ENCODE data around the gene TMBIM6. TPM values are rescaled to one million over a fixed set of nuclear protein-coding genes. Genes with fewer than 3 reads are reported as not detected.
A peak's percentile ranks its signal among the peaks of the same experiment; 100 is the strongest.
"Not testable (repeated sequence)": the region's sequence is repeated elsewhere in the genome, so short reads cannot be mapped to it uniquely, and the experiment has no call there.

The TMBIM6 gene
- total RNA-seq, 1 donor from 2014 or later, result 570 TPM

DNA sequence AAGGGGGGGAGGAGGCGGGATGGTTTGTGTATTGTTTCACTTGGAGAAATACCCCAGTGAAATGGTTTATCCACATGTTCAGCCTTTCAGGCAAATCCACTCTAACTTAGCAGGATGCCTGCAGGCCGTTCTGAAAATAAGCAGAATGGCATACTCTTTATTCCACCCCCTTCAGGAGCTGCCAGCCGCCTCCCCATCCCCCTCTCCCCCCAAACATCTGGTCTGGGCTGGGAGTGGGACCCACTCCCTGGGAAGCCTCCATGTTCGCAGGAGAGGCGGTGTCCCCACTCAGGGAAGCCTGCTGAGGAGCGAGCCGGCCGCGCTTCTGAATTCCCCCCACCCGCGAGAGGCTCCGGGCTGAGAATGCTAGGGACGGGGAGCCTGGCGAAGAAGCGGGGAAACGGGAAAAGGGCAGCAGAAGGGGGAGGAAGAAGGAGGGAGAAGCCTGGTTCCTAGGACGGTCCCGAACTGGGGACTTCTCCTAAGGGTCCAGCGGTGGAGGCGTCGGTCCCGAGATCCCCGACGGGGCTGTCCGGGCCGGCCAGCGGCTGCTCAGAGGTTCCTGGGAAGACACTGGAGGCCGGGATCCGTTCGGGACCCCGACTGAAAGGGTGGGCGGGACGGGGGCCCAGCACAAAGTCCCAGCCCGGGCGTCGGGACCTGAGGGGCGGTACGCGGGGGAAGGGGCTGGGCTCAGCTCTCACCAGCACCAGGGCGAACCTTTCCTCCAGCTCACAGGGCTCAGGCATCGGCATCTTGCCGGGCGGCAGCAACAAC is 34.8 kb upstream of the TMBIM6 start:
- Histone ChIP-seq H3K4me3 (ENCODE audit: low read depth, low read length) (peak overlapping the region; percentile 59), H3K36me3 (ENCODE audit: control insufficient read depth, insufficient read depth, low read length) (no peaks in the 10 kb centered on the region), H3K27me3 (ENCODE audit: control insufficient read depth, insufficient read depth, low read length) (peaks cover under 1% of the 10 kb centered on the region)
- DNase-seq (ENCODE audit: low read depth) (no peak), FAIRE-seq (no peak)
- TF ChIP-seq, protein P1, sequence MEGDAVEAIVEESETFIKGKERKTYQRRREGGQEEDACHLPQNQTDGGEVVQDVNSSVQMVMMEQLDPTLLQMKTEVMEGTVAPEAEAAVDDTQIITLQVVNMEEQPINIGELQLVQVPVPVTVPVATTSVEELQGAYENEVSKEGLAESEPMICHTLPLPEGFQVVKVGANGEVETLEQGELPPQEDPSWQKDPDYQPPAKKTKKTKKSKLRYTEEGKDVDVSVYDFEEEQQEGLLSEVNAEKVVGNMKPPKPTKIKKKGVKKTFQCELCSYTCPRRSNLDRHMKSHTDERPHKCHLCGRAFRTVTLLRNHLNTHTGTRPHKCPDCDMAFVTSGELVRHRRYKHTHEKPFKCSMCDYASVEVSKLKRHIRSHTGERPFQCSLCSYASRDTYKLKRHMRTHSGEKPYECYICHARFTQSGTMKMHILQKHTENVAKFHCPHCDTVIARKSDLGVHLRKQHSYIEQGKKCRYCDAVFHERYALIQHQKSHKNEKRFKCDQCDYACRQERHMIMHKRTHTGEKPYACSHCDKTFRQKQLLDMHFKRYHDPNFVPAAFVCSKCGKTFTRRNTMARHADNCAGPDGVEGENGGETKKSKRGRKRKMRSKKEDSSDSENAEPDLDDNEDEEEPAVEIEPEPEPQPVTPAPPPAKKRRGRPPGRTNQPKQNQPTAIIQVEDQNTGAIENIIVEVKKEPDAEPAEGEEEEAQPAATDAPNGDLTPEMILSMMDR (IDR thresholded peaks at IDR 0.05; ENCODE audit: insufficient read depth, low read length, severe bottlenecking), result no peak

DNA sequence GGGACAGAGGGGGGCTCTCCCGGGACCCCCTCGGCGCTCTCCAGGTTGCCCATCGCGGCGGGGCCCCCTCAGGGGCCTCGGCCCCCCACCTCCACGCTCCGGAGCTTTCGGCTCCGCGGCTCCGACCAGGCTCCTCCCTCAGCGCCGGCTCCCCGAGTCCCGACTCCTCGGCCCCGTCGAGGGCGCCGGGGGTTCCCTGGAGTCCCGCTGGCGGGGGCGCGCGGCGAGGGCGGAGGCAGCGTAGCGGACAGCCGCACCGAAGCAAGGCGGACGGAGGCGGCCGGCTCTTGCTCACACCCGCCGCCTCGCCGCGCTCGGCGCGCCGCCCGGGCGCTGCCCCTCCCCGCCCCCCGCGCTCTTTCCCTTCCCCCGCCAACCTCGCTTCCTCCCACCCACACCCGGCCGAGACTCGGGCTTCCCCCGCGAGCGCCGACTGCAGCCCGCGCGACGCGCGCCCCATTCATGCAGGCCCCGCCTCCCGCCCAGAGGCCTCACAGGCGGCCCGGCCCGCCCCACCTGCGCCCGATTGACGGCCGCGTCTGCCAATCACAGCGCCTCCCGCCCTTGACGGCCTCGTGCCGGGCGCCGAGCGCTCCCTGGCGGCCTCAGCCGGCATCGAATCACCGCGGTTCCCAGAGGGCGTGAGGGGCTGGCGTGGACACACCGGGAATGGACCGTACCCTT is 34.1 kb upstream of the TMBIM6 start, which contains the start of gene FMNL3:
Gene FMNL3, minus strand, starts transcription at position 278 of the 684 bp plus-strand sequence. Its CDS starts 225 bp downstream, at position 53.
- peaks cover 2% of the 10 kb centered on the region for H3K27me3 ChIP-seq (ENCODE audit: control insufficient read depth, insufficient read depth, low read length)
- DNase-seq (ENCODE audit: low read depth) (peak; percentile 79), FAIRE-seq (no peak)
- H3K36me3 ChIP-seq (ENCODE audit: control insufficient read depth, insufficient read depth, low read length), result no peaks in the 10 kb centered on the region
- TF ChIP-seq, protein P1 (IDR thresholded peaks at IDR 0.05; ENCODE audit: insufficient read depth, low read length, severe bottlenecking), result peak; percentile 92
- H3K4me3 ChIP-seq (ENCODE audit: low read depth, low read length), result peak within 1 kb of the TSS; percentile 59

DNA sequence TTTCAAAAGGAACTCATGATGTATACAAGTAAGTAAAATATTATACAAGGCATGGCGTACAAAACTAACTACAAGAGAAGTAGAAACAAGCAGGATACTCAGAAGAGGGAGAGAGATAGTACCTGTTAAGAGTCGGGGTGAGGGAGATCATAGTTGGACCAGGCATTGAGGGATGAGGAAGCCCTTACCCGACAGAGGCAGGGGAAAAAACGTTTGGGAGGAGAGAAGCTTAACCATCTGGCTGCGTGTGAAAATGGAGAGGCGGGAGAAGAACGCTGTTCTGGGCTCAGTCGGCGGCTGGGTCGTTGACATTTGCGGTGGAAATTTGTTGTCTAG is 33.6 kb upstream of the TMBIM6 start:
- H3K27me3 ChIP-seq (ENCODE audit: control insufficient read depth, insufficient read depth, low read length), result peaks cover 2% of the 10 kb centered on the region
- TF ChIP-seq, protein P1 (IDR thresholded peaks at IDR 0.05; ENCODE audit: insufficient read depth, low read length, severe bottlenecking), result no peak
- H3K4me3 ChIP-seq (ENCODE audit: low read depth, low read length), result no peak overlapping the region
- no peaks in the 10 kb centered on the region for H3K36me3 ChIP-seq (ENCODE audit: control insufficient read depth, insufficient read depth, low read length)
- no peak for FAIRE-seq
- DNase-seq (ENCODE audit: low read depth), result no peak

DNA sequence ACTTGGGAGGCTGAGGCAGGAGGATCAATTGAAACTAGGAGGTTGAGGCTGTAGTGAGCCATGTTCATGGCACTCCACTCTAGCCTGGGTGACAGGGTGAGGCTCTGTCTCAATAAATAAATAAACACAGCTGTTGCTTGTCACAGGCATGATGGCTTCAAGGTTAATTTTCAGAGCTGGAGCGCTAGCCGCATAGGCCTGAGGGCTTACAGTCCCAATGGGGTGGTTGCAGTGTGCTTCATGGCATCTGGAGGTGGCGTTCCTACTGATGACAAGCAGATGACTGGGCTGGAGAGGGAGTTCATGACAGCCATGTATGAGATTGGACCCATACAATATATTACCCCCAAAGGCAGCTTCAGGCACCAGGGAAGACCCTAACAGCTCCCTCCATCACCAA is 32.5 kb upstream of the TMBIM6 start:
- Histone ChIP-seq H3K27me3 (ENCODE audit: control insufficient read depth, insufficient read depth, low read length) (peaks cover 2% of the 10 kb centered on the region), H3K36me3 (ENCODE audit: control insufficient read depth, insufficient read depth, low read length) (no peaks in the 10 kb centered on the region), H3K4me3 (ENCODE audit: low read depth, low read length) (no peak overlapping the region)
- DNase-seq (ENCODE audit: low read depth), result no peak
- no peak for FAIRE-seq
- TF ChIP-seq, protein P1 (IDR thresholded peaks at IDR 0.05; ENCODE audit: insufficient read depth, low read length, severe bottlenecking), result no peak

DNA sequence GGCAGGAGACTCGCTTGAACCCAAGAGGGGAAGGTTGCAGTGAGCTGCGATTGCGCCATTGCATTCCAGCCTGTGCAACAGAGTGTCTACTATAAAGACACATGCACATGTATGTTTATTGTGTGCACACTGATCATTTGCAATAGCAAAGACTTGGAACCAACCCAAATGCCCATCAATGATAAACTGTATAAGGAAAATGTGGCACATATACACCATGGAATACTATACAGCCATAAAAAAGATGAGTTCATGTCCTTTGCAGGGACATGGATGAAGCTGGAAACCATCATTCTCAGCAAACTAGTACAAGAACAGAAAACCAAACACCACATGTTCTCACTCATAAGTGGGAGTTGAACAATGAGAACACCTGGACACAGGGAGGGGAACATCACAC is 27.4 kb upstream of the TMBIM6 start:
- not testable (repeated sequence) for FAIRE-seq; H3K27me3 ChIP-seq (ENCODE audit: control insufficient read depth, insufficient read depth, low read length); H3K36me3 ChIP-seq (ENCODE audit: control insufficient read depth, insufficient read depth, low read length); DNase-seq (ENCODE audit: low read depth); H3K4me3 ChIP-seq (ENCODE audit: low read depth, low read length)

DNA sequence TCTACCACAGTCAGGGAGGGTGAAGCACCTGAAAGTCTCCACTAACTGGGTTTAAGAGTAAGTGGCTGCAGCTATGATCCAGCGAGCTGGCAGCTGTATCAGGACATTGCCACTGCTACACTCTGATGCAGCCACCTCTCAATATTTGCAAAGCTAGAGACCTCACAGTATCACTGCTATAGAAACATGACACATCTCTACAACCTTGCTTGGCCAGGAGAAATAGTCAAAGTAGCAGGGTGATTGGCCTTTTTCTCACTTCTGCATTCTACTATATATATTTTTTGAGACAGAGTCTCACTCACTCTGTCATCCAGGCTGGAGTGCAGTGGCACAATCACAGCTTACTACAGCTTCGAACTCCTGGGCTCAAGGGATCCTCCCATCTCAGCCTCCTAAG is 24.8 kb upstream of the TMBIM6 start:
- Histone ChIP-seq H3K36me3 (ENCODE audit: control insufficient read depth, insufficient read depth, low read length) (no peaks in the 10 kb centered on the region), H3K27me3 (ENCODE audit: control insufficient read depth, insufficient read depth, low read length) (peaks cover under 1% of the 10 kb centered on the region), H3K4me3 (ENCODE audit: low read depth, low read length) (no peak overlapping the region)
- FAIRE-seq (no peak), DNase-seq (ENCODE audit: low read depth) (no peak)
- TF ChIP-seq, protein P1 (IDR thresholded peaks at IDR 0.05; ENCODE audit: insufficient read depth, low read length, severe bottlenecking), result no peak

DNA sequence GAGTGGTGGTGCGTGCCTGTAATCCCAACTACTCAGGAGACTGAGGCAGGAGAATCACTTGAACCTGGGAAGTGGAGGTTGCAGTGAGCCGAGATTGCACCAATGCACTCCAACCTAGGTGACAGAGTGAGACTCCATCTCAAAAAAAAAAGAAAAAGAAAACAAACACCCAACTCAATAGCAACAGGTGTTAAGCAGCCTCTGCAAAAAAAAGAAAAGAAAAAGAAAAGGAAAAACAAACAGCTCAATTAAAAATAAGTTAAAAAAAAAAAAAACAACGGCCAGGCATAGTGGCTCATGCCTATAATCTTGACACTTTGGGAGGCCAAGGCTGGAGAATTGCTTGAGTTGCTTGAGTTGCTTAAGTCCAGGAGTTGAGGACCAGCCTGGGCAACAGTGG is 23.6 kb upstream of the TMBIM6 start:
- not testable (repeated sequence) for FAIRE-seq; H3K36me3 ChIP-seq (ENCODE audit: control insufficient read depth, insufficient read depth, low read length); H3K4me3 ChIP-seq (ENCODE audit: low read depth, low read length); H3K27me3 ChIP-seq (ENCODE audit: control insufficient read depth, insufficient read depth, low read length); DNase-seq (ENCODE audit: low read depth)
